GM12873 (cell line): ENCODE measurements around the gene ARL16.

Source experiments
- TF ChIP-seq, protein P1 (sequence below): IDR thresholded peaks from 2 replicates; pipeline ENCODE4 v1.5.1; 2012; ENCODE audit warnings: low read depth, mild to moderate bottlenecking, moderate library complexity, low read length, control low read depth; ENCODE audit not compliant: insufficient read depth; ENCODE audit errors: missing control alignments

The ARL16 gene

GRCh38 chr17:81690549-81690948 lies 7.0 kb upstream of the ARL16 start:
- TF ChIP-seq, protein P1, sequence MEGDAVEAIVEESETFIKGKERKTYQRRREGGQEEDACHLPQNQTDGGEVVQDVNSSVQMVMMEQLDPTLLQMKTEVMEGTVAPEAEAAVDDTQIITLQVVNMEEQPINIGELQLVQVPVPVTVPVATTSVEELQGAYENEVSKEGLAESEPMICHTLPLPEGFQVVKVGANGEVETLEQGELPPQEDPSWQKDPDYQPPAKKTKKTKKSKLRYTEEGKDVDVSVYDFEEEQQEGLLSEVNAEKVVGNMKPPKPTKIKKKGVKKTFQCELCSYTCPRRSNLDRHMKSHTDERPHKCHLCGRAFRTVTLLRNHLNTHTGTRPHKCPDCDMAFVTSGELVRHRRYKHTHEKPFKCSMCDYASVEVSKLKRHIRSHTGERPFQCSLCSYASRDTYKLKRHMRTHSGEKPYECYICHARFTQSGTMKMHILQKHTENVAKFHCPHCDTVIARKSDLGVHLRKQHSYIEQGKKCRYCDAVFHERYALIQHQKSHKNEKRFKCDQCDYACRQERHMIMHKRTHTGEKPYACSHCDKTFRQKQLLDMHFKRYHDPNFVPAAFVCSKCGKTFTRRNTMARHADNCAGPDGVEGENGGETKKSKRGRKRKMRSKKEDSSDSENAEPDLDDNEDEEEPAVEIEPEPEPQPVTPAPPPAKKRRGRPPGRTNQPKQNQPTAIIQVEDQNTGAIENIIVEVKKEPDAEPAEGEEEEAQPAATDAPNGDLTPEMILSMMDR: no peak

DNA sequence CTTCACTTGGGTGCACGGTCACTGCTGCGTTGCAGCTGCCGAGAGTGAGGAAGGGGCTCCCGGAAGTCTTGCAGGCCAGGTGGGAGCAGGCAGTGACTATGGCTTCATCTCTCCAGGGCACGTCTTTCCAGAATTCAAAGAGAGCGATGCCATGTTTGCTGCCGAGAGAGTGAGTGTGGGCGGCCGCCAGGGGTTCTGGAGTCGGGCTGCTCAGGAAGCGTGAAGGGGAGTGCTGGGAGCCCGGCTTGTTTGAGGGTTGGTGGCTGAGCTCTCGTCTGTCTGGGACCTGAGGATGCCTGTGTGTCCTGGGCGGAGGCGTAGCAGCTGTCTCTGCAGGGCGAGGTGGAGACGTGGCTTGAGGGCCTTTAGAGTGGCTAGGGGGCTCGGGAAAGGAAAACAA lies 6.5 kb upstream of the ARL16 start:
- TF ChIP-seq, protein P1: no peak

- TF ChIP-seq, protein P1: no peak
These were observed 5.0 kb upstream of the ARL16 start for GRCh38 chr17:81688616-81689015.

- TF ChIP-seq, protein P1: no peak
These were observed 4.4 kb upstream of the ARL16 start for GRCh38 chr17:81687770-81688541.

- TF ChIP-seq, protein P1: no peak
These were observed 3.0 kb upstream of the ARL16 start for GRCh38 chr17:81686614-81687013.

- TF ChIP-seq, protein P1: no peak
These were observed 1.5 kb upstream of the ARL16 start for GRCh38 chr17:81685108-81685507.

DNA sequence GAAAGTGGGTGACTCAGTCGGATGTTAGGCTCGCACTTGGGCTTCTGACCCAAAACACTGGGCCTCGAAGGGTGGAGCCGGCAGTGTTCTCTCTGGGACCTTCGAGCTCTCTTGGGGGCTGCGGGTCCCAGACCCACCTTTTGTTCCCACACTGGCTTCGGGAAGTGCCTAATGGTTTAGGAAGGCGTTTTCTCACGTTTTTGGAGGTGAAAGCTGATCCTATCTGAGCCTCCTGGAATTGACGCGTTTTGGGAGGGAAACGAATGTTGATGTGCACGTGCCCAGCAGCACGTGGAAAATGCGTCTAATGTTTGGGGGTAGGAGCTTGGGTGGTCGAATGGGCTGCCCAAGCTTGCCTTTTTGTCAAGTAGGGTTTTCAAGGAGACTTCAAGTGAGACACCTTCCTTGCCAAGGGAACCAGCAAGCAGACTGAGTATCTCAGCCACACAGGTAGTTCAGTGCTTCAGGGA lies 880 bp upstream of the ARL16 start:
- TF ChIP-seq, protein P1: no peak
